OCI-LY3 (cell line): ENCODE results near the gene DSG1.

Source experiments
- H2AFZ ChIP-seq: fragments of 200-600, 300-600 bp; shearing (Covaris generic); 2 replicates; pipeline ENCODE4 v1.6.0; 2014; ENCODE audit warnings: antibody characterized with exemption, low read depth, low read length
- H3K27ac ChIP-seq: fragments of 200-600, 300-600 bp; sonication (generic); 2 replicates; pipeline ENCODE4 v1.5.1; 2014; ENCODE audit warnings: mild to moderate bottlenecking, low read length, moderate library complexity, mixed read lengths
- H3K27me3 ChIP-seq: fragments of 200-600, 300-600 bp; sonication (generic); 2 replicates; pipeline ENCODE4 v1.6.1; 2014; ENCODE audit warnings: low read depth, low read length, mixed read lengths
- H3K36me3 ChIP-seq: fragments of 200-600, 300-600 bp; sonication (generic); replicated peaks from 2 replicates; pipeline ENCODE3; 2014; ENCODE audit warnings: low read depth, low read length, mixed read lengths
- H3K4me1 ChIP-seq: fragments of 300-600, 200-600 bp; sonication (generic); 2 replicates; pipeline ENCODE4 v1.6.1; 2014; ENCODE audit warnings: low read length, mixed read lengths
- H3K4me2 ChIP-seq: fragments of 200-600, 300-600 bp; sonication (generic); 2 replicates; pipeline ENCODE4 v1.6.1; 2014; ENCODE audit warnings: low read length, mixed read lengths
- H3K4me3 ChIP-seq: fragments of 300-600, 200-600 bp; sonication (generic); 2 replicates; pipeline ENCODE4 v1.5.1; 2014; ENCODE audit warnings: antibody characterized with exemption, mild to moderate bottlenecking, low read length, moderate library complexity
- H3K79me2 ChIP-seq: fragments of 300-600, 200-600 bp; shearing (Covaris generic); 2 replicates; pipeline ENCODE4 v1.6.1; 2014; ENCODE audit warnings: mild to moderate bottlenecking, low read length, mixed read lengths
- H3K9ac ChIP-seq: fragments of 300-600, 200-600 bp; shearing (Covaris generic); 2 replicates; pipeline ENCODE4 v1.6.0; 2014; ENCODE audit warnings: mild to moderate bottlenecking, low read length, moderate library complexity
- H3K9me3 ChIP-seq: fragments of 200-600, 300-600 bp; shearing (Covaris generic); 2 replicates; pipeline ENCODE4 v1.6.1; 2014; ENCODE audit warnings: low read length, mixed read lengths; ENCODE audit not compliant: insufficient read depth
- H4K20me1 ChIP-seq: fragments of 200-600, 300-600 bp; sonication (generic); 2 replicates; pipeline ENCODE4 v1.6.1; 2016; ENCODE audit warnings: low read length, mixed read lengths; ENCODE audit not compliant: insufficient read depth
- CTCF ChIP-seq: fragments of 200-600, 300-600 bp; sonication (generic); IDR thresholded peaks from 2 replicates; pipeline ENCODE4 v1.5.1; 2014; ENCODE audit warnings: antibody characterized with exemption, low read length, low read depth
- EZH2phosphoT487 ChIP-seq: fragments of 200-600 bp; shearing (Covaris generic); IDR thresholded peaks from 2 replicates; pipeline ENCODE4 v1.6.1; 2018; ENCODE audit warnings: antibody characterized with exemption, mixed run types, low read depth

The DSG1 gene

GRCh38 chr18:31317860-31318259 lies at the start of gene DSG1:
TSS of gene DSG1 (plus strand) at chr18:31318160. CDS start at chr18:31318301, 141 bp downstream.
- no peak for TF ChIP-seq EZH2phosphoT487
- no peak for TF ChIP-seq CTCF
- Histone ChIP-seq H3K27me3 (no peaks in the 10 kb centered on the region), H3K4me1 (no peaks in the 10 kb centered on the region), H3K9me3 (no peaks in the 10 kb centered on the region), H3K4me2 (no peak within 1 kb of the TSS), H3K79me2 (no peaks in the 10 kb centered on the region), H4K20me1 (no peaks in the 10 kb centered on the region), H3K36me3 (no peaks in the 10 kb centered on the region), H2AFZ (peak within 1 kb of the TSS; percentile 40; the same call in 1 of the 2 replicates), H3K4me3 (no peak within 1 kb of the TSS), H3K9ac (no peak within 1 kb of the TSS), H3K27ac (no peak within 1 kb of the TSS)

GRCh38 chr18:31268985-31269406 lies 49.0 kb upstream of the DSG1 start:
- Histone ChIP-seq H2AFZ (peak overlapping the region; percentile 73; the same call in 1 of the 2 replicates), H3K4me2 (peak overlapping the region; percentile 56), H3K9me3 (no peaks in the 10 kb centered on the region), H4K20me1 (no peaks in the 10 kb centered on the region), H3K36me3 (no peaks in the 10 kb centered on the region), H3K27me3 (no peaks in the 10 kb centered on the region), H3K4me3 (peak overlapping the region; percentile 22), H3K9ac (no peak overlapping the region; the same call in 1 of the 2 replicates), H3K27ac (no peak overlapping the region), H3K4me1 (peaks cover 29% of the 10 kb centered on the region), H3K79me2 (no peaks in the 10 kb centered on the region)
- no peak for TF ChIP-seq CTCF
- TF ChIP-seq EZH2phosphoT487: no peak

GRCh38 chr18:31269566-31269965 lies 48.4 kb upstream of the DSG1 start:
- no peaks in the 10 kb centered on the region for H3K27me3 ChIP-seq
- H3K4me1 ChIP-seq: peaks cover 29% of the 10 kb centered on the region
- H3K9ac ChIP-seq: no peak overlapping the region
- H3K4me3 ChIP-seq: peak overlapping the region; percentile 22
- peak overlapping the region; percentile 56 for H3K4me2 ChIP-seq
- no peaks in the 10 kb centered on the region for H3K36me3 ChIP-seq
- TF ChIP-seq EZH2phosphoT487 (no peak), CTCF (no peak)
- no peaks in the 10 kb centered on the region for H4K20me1 ChIP-seq
- no peaks in the 10 kb centered on the region for H3K9me3 ChIP-seq
- H3K79me2 ChIP-seq: no peaks in the 10 kb centered on the region
- peak overlapping the region; percentile 73; the same call in 1 of the 2 replicates for H2AFZ ChIP-seq
- no peak overlapping the region for H3K27ac ChIP-seq

- Histone ChIP-seq H3K4me3 (no peak overlapping the region), H3K79me2 (no peaks in the 10 kb centered on the region), H3K9ac (no peak overlapping the region), H2AFZ (no peak overlapping the region), H3K27me3 (no peaks in the 10 kb centered on the region), H3K4me1 (peaks cover 32% of the 10 kb centered on the region), H4K20me1 (no peaks in the 10 kb centered on the region), H3K9me3 (no peaks in the 10 kb centered on the region), H3K36me3 (no peaks in the 10 kb centered on the region), H3K4me2 (no peak overlapping the region), H3K27ac (no peak overlapping the region)
- TF ChIP-seq CTCF (no peak), EZH2phosphoT487 (no peak)
Observed at GRCh38 chr18:31270578-31270977, 47.4 kb upstream of the DSG1 start.
